GM19239 (cell line): ENCODE data around the gene EXOC3L4.
"Not testable (repeated sequence)": the region's sequence is repeated elsewhere in the genome, so short reads cannot be mapped to it uniquely, and the experiment has no call there.

Source experiments
- DNase-seq: peaks from one replicate; pipeline ENCODE4 v3.0.0; 2011; ENCODE audit warnings: low spot score; ENCODE audit not compliant: insufficient read length
- FAIRE-seq: peaks from 2 replicates; lab custom pipeline; 2011; peaks lifted over from hg19 to GRCh38; lab: Jason Lieb, UNC

The EXOC3L4 gene

DNA sequence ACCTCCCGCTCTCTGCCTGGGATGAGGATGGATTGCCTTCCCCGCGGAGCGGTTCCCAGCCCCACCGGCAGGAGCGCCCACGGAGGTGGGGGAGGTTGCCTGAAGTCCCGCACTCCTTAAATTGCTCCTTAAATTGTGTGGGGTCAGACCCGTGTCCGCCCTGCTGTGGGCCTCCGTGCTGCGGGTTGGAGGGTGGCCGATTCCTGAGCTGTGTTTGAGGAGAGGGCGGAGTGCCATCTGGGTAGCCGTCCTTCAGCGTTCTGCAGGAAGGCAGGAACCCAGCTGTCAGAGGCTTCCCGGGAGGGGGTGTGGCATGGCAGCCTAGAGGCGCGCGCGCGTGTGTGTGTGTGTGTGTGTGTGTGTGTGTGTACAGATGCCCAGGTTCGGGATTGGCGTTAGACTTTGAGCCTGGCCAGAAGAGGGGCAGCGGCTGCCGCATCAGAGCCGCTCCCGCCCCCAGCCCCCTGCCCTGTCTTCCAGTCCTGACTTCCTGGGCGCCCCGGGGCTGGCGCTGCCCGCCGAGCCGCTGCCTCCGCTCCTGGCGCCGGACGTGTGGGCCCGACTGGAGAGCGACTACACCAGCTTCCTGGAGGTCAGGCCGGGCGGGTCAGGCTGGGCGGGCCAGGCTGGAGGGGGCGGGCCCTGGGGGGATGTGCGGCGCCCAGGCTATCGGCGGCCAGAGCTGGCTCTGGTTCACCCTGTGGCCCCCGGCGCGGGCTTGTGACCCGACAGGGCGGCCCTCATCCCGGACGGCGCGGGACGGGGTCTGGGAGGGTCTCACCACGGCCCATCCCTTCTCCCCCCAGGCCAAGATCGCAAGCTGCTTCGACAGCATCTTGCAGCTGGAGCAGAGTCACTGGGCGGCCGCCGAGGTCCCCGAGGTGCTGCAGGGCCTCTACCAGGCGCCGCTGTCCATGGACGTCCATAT is 9.2 kb downstream of the EXOC3L4 start:
- no peak for DNase-seq
- FAIRE-seq = no peak

DNA sequence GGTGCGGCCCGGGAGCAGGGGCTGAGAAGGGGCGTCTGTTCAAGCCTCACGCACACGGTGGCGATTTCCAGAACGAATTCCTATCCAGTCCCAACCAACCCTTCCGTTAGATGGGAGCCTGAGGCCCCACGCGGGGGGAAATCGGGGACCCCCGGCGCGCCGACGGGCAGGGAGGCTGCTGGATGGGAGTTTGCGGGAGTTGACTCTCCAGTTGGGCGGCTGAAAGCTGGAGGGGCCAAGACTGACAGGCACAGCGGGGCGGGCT is 9.8 kb downstream of the EXOC3L4 start:
- no peak for DNase-seq
- FAIRE-seq = no peak

DNA sequence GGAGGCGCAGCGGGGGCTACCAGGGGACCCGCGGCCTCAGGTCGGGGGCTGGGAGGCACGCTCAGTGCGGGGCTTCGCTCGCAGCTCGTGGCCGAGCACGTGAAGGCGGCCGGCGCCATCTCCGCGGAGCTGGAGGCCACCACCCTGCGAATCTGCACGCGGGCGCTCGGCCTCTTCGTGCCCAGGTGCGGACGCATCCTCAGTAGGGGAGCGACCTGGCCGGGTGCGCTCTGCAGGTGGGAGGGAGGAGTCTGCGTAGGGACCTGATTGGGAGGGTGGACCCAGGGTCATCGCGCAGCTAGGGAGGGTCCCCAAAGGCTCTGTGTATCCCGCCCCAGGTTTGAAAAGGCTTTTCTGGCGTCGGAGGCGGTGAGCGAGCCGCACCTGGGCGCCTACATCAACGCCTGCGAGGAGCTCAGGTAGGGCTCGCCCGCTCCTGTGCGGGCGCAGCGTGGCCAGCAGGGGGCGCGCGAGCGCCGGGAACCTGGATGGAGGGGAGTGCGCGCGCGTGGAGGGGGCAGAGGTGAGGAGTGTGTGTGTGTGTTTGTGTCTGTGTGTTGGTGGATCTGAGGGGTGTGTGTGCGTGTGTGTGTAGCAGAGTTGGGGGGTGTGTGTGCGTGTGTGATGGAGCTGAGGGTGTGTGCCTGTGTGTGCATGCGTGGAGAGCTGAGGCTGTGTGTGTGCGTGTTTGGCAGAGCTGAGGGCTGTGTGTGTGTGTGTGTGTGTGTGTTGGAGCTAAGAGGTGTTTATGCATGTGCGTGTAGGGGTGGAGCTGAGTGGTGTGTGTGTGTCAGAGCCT is 10.3 kb downstream of the EXOC3L4 start:
- DNase-seq (peak; percentile 91), FAIRE-seq (peak; percentile 65)

DNA sequence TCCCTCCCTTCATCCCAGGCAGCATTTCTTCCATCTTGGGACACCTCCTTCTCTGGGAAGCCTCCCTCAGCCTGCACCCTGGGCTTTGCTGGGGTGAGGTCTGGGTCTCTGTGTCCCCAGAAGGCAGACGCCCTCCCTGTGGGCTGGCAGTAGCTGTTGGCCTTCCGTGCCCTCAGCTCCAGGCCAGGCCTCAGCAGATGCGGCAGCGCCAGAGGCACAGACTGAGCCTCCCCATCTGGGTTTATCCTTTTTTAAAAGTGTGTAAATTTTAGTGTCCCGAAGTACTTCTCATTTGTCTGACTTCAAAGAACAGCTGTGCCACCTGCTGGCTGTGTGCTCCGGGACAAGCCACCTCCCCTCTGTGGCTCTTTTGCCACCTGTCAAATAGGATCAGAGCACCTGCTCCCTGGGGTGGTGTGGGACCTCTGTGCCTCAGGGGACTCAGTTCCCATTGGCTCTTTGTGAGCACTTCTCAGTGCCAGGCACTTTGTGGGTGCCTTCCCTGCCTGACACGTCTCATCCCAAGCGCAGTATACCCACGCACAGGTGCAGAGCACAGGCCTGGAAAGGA is 11.1 kb downstream of the EXOC3L4 start:
- DNase-seq (no peak), FAIRE-seq (no peak)

DNA sequence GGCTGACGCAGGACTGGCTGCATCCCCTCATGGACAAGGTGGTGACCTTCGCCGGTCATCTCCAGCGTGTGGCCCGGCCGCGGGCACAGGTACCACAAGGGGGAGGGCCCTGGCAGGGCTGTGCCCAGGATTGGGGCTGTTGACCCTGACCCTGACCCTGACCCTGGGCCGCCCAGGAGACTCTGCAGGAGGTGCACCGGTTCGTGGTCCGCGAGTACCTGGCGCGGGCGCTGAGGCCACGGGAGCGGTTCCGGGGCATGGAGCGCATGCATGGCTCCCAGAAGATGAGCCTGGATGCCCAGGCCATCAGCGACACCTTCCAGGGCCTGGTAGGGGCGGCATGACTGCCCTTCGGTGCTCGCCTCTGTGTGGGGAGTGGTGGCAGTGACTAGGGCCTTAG is 12.9 kb downstream of the EXOC3L4 start:
- DNase-seq = no peak
- no peak for FAIRE-seq

DNA sequence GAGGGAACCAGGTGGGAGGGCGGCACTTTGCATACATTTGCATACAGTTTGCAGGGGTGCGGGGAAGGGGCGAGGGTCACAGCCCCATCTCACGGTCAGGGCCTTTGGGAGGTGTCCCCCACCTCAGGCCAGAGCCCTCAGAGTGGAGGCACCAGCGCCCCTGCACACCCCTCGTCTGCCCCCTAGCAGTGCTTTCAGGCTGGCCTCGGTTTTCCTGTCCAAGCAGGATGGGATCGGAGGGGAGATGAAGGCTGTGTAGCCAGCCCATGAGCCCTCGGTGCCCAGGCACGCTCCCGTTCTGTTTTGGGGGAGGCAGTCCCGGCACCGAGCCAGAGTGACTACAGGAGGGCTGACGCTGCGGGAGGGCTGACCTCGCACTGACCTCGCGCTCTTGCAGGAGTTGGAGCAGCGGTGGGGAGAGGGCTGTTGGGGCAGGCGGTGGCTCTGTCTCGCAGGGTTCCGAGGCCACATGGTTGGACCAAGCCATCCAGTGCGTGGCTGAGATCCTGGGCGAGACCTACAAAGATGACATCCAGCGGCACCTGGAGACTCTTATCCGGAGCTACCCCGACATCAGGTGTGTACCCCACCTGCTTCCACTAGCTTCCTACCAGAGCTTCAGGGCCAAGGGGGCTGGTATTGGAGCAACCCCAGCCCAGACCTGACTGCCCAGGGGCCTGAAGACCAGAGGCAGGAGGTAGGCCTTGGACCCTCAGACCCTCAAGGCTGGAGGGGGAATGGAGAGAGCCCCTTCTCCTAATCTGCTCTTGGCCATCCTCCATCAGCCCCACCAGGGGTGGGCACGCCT is 13.6 kb downstream of the EXOC3L4 start:
- DNase-seq (no peak), FAIRE-seq (no peak)

DNA sequence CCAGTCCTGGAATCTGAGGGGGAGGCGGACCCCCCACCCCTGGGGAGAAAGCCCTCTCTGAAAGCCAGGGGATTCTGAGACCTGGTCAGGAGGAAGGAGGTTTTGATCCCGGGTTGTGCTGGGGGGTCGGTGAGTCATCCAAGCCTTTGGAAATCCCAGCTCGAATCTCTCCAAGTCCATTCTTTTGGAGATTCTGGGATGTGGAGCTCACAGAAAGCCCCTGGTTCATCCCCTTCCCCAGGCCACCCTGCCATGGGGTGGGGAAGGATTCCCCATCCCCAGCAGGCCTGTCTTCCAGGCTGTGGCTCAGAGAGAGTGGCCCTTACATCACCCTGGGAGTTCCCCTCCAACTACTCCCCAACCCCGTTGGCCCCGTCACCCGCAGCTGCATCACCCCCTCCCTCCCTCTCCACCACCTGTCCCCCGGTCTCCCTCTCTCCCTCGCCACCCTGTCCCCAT is 14.3 kb downstream of the EXOC3L4 start:
- DNase-seq (no peak), FAIRE-seq (no peak)

DNA sequence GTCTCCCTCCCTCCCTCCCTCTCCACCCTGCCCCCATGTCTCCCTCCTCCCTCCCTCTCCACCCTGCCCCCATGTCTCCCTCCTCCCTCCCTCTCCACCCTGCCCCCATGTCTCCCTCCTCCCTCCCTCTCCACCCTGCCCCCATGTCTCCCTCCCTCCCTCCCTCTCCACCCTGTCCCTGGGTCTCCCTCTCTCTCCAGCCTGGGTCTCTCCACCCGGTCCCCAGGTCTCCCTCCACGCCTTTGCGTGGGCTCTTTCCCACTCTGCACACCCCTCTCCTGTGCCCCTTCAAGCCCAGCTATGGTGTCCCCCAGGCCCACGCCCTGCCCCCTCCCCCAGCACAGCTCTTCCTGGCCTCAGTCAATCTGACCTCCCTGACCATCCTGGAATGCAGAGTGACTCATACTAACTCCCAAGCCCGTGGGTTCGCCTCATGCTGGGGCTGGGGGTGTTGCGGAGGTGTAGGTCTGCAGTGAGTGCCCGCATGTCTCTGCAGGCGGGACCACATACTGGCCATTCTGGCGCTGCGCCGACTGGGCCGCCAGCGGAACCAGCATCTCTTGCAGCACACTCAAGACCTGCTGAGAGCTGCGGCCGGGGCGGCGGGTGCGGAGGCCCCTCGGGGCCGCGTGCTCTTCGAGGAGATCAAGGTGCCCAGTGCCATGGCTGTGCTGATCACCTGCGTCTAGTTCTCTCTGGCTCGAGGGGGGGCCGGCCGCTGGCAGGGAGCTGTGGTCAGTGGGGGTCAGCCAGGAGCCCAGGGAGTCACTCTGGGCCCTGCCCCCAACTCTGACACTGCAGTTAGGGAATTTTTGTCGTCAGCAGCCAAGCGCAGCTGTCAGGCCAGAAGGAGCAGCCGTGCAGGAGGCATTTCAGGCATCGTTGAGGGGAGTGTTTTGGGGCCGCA is 15.3 kb downstream of the EXOC3L4 start:
- DNase-seq (no peak), FAIRE-seq (no peak)

DNA sequence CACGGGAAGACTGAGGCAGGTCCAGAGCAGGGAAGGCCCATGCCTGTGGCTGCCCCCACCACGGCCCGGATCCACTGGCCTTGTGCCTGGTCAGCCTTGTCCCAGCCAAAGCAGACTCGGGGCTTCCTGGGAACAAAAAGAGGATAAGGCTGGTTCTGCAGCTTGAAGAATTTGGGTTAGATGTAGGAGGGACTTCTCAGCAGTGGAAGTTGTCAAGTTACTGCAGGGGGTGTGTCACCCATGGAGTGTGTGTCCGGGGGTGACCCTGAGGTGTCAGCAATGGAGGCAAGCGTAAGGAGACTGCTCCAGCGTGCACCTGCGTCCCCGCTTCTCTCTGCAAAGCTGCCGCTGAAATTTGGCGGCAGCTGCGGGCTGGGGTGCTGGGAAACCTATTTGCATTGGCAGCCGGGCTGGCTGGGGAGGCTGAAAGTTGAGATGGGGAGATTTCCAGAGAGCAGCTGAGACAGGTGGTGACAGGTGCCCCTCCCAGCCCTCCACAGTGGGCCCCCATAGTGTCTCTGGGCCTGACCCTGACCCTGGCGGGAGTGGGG is 16.2 kb downstream of the EXOC3L4 start:
- no peak for DNase-seq
- no peak for FAIRE-seq

DNA sequence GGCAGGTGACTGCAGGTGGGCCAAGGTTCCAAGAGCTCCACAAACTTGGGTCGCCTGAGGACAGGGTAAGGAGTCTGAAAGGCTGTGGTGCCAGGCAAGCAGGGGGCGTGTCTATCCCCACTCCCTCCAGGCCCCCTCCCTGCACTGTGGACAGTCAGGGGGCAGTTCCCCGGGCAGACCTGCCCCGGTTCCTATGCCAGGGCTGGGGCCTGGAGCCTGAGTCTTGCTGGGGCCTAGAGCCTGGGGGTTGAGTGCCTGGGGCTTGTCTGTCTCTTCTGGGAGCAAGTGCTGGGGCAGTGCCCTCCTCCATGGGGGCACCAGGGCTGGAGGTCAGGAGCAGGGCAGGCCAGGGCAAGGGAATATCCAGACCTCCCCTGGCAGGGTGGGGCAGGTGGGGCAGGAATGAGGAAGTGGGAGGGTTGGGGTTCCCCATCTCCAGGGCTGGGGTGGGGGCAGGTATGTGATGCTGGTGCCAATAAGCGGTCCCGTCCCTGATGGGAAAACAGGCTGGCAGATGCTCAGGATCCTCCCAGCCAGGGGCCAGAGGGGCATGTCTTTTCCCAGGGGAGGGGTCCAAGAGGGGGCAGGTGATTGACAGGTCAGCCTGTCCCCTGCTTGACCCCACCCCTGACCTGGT is 16.8 kb downstream of the EXOC3L4 start:
- DNase-seq (no peak), FAIRE-seq (no peak)

DNA sequence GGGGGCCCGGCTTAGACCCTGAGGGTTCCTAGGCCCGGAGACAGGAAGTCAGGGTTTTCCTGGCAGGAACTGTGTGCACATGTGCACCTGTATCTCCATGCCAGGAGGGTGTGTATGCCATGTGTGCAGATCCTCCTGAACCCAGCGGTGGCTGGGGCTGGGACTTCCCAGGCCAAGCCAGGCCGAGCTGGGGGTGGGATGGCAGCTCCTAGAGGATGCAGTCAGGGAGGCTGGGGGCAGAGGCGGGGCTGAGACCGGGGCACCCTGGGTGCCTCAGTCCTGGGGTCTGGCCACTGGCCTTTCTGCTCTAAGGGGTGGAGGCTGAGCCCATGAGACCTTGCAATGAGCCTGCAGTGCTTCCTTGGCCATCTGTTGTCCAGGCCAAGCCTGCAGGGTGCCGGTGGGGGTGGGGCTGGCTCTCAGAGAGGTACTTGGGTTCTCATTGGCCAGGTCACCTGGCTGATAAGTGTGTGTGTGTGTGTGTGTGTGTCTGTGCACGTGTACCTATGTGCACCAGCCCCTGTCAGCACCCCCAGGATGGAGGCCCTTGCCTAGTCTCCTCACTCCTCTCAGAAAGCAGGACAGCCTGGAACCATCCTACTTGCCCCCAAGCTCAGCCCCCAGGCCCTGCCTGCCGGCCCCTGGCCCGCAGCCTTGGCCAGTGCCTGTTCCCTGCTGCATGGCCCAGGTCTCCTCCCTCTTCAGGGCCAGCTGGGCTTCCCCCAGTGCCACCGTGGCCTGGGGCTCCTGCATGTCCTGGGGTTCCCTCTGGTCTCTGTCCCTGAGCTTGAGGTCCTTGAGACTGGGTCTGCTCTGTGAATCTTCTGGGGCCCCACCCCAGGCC is 18.1 kb downstream of the EXOC3L4 start:
- no peak for FAIRE-seq
- no peak for DNase-seq

DNA sequence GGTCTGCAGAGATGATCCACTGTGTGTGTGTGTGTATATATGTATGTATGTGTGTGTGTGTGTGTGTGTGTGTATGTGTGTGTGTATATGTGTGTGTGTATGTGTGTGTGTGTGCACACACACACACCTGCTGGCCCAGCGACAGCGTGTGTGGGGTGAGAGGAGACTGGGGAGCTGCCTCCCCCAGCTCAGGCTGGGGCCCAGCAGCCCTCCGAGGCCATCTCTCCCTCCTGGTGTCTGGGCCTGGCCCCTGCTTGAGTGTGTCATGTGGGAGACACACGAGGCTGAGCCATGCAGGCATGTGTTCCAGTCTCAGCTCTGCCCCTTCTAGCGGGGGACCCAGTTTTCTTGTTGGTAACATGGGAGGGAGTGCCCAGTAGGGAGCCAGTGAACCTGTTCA is 18.8 kb downstream of the EXOC3L4 start:
- FAIRE-seq (no peak), DNase-seq (no peak)

DNA sequence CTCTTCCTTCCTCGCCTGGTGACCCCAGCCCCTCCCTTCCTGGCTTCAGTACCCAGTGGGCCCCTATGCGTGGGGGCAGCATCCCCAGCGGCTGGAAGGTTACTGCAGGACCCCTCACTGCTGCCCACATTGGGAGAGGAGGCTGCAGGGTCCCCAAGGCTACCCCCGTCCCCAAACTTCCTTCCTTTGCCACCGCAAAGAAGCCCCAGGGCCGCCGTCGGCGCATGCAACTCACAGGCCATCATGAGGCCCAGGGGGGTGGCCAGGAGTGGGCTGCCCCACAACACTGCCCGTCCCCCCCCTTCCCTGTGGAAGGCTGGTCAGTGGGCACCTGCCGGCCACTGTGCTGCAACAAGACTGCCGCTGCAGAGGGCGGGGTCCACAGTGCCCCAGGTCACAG is 19.2 kb downstream of the EXOC3L4 start:
- FAIRE-seq (no peak), DNase-seq (no peak)

DNA sequence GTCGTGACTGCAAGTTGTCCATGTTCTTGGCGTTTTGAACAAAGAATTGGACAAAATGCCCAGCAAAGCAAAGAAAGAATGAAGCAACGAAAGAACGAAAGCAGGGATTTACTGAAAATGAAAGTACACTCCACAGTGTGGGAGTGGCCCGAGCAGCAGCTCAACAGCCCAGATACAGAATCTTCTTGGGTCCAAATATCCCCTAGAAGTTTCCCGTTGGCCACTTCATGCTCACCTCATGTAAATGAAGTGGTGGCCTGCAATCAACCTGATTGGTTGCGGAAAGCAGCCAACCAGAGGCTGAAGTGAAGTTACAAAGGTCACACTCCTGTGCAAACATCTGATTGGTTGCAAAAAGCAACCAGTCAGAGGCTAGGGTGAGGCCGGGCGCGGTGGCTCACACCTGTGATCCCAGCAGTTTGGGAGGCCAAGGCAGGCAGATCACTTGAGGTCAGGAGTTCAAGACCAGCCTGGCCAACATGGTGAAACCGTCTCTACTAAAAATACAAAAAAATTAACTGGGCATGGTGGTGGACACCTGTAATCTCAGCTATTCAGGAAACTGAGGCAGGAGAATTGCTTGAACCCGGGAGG is 20.7 kb downstream of the EXOC3L4 start:
- not testable (repeated sequence) for DNase-seq
- FAIRE-seq = peak; percentile 76

DNA sequence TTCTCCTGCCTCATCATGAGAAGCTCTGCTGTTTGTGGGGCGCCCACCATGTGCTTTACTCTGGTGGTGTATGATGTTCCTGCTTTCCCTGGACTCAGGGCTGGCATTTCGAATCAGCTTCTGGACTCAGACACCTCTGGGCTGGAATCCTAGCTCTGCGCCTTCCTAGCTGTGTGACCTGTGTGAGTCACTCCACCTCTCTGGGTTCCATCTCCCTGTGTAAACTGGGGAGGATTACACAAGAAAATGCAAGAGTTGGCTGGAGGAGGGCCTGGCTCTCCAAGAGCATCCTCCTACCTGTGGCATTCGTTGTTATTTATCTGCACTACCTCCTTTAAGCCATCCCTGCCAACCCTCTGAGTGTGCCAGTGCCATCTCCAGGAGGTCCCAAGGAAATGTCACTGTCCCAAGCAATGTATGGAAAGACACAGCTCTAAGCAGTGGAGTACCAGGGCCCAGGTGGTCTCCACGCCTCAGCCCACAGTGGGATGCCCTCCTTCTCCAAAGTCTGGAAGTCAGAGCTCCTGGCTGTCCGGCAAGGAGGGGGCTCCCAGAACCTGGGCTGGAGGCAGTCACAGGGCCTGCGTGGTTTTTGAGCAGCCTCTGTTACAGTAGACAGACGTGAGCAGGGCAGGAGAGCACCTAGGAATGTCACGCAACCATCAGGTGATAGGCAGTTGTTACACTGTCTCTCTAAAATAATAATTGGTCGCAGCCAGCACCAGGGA is 21.5 kb downstream of the EXOC3L4 start:
- no peak for FAIRE-seq

DNA sequence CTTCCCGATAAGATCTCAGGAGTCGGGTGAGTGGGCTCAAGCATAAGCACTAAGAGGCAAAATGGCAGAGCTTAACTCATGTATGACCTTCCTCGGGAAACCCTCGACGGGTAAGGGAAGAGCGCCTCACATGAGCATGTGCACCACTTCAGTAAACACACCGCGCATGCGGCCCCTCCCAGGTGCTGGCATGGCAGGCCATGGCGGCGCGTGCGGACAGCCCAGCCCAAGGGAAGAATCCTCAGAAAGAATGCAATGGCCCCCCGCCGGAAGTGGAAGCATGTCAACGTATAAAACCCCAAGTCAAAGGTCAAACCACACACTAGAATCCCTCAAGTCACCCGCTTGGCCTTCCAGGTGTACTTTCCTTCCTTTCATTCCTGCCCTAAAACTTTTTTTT is 22.1 kb downstream of the EXOC3L4 start:
- FAIRE-seq = no peak
- DNase-seq = no peak

More for the DNA sequence above, 21.5 kb downstream of the EXOC3L4 start:
- no peak for DNase-seq

DNA sequence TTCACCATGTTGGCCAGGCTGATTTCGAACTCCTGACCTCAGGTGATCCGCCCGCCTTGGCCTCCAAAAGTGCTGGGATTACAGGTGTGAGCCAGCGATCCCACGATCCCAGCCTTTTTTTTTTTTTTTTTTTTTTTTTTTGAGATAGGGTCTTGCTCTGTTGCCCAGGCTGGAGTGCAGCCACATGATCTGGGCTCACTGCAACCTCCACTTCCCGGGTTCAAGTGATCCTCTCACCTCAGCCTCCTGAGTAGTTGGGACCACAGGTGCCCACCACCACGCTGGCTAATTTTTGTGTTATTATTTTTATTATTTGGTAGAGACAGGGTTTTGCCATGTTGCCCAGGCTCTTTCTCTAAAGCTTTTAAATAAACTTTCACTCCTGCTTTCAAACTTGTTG is 23.0 kb downstream of the EXOC3L4 start:
- not testable (repeated sequence) for FAIRE-seq, DNase-seq
